HepG2 (cell line): ENCODE results near the gene SLIT3. TPM values are rescaled to one million over a fixed set of nuclear protein-coding genes. Genes with fewer than 3 reads are reported as not detected.

ENCODE experiments used
- ATAC-seq: fragments of 200-7000 bp; cut with Tn5 transposase; 3 replicates; pipeline ENCODE4 v1.9.1; 2020; ENCODE audit warnings: mild to moderate bottlenecking, moderate library complexity
- BruUV-seq: library from RNA; stranded (reverse); fragments of 400-500 nt; replicated peaks from 2 replicates; lab custom pipeline; 2021; lab: Mats Ljungman, UMichigan
- CTCF ChIA-PET: fragments of 300-600 bp; formaldehyde crosslinking; extraction: SDS; loops from one replicate; lab custom pipeline; 2021; ENCODE audit warnings: low total read pairs, inconsistent platforms, low intra/inter-chr PET ratio; lab: Yijun Ruan, JAX
- POLR2A ChIA-PET: fragments of 350-600 bp; sonication (Branson Sonifier 250); formaldehyde crosslinking; loops from one replicate; lab custom pipeline; 2020; ENCODE audit warnings: antibody characterized with exemption, inconsistent platforms; lab: Yijun Ruan, JAX
- DNase-seq: peaks from one replicate; pipeline ENCODE4 v3.0.0-alpha.2; 2015; ENCODE audit warnings: low spot score
- FAIRE-seq: peaks from 3 replicates; lab custom pipeline; 2011; peaks lifted over from hg19 to GRCh38; lab: Jason Lieb, UNC
- H2AFZ ChIP-seq: one replicate; pipeline ENCODE4 v1.6.1; 2011; ENCODE audit warnings: low read length, inconsistent platforms
- H3K27ac ChIP-seq: fragments of 300-600 bp; 3 replicates; pipeline ENCODE4 v1.8.0; 2011; ENCODE audit warnings: mixed run types, mild to moderate bottlenecking, mixed read lengths, low read length, inconsistent platforms; ENCODE audit not compliant: insufficient read depth; ENCODE audit errors: extremely low read length
- H3K27me3 ChIP-seq, 2 experiments: fragments of 200-600 bp in 1 of 2; 2 replicates in 1 of 2; 3 replicates in 1 of 2; pipeline versions ENCODE4 v1.6.0 to v1.8.0; 2011; ENCODE audit warnings: low read length in 2 of 2, mild to moderate bottlenecking in 2 of 2, moderate library complexity in 2 of 2, inconsistent platforms in 1 of 2; ENCODE audit not compliant: insufficient read depth in 2 of 2, control insufficient read depth in 1 of 2
- H3K36me3 ChIP-seq, 2 experiments: fragments of 200-600 bp in 1 of 2; replicated peaks in 1 of 2; 2 replicates in 1 of 2; 3 replicates in 1 of 2; pipeline versions ENCODE4 v1.5.1 to v1.8.0; 2011; ENCODE audit warnings: low read length in 2 of 2, inconsistent platforms in 1 of 2; ENCODE audit not compliant: insufficient read depth in 2 of 2, control insufficient read depth in 1 of 2
- H3K4me1 ChIP-seq: 2 replicates; pipeline ENCODE4 v1.5.1; 2012; ENCODE audit warnings: low read length, inconsistent platforms; ENCODE audit not compliant: insufficient read depth
- H3K4me2 ChIP-seq: 2 replicates; pipeline ENCODE4 v1.6.0; 2011; ENCODE audit warnings: low read depth, low read length, inconsistent platforms
- H3K4me3 ChIP-seq, 3 experiments: fragments of 200-600 bp in 1 of 3; sonication (generic), shearing (Covaris generic) in 1 of 3; replicated peaks in 1 of 3; 2 replicates each; pipeline ENCODE4 v1.5.1; 2011 to 2016; ENCODE audit warnings: low read length in 3 of 3, inconsistent platforms in 2 of 3, low read depth in 2 of 3, mild to moderate bottlenecking in 2 of 3, control low read depth in 1 of 3, mixed read lengths in 1 of 3; ENCODE audit not compliant: insufficient read depth in 1 of 3
- H3K79me2 ChIP-seq: one replicate; pipeline ENCODE4 v1.6.1; 2011; ENCODE audit warnings: low read length, inconsistent platforms; ENCODE audit not compliant: insufficient read depth
- H3K9ac ChIP-seq: 2 replicates; pipeline ENCODE4 v1.6.0; 2011; ENCODE audit warnings: mild to moderate bottlenecking, low read depth, low read length, inconsistent platforms; ENCODE audit not compliant: insufficient read depth
- H3K9me3 ChIP-seq: 2 replicates; pipeline ENCODE4 v1.5.1; 2012; ENCODE audit warnings: mild to moderate bottlenecking, low read length
- H4K20me1 ChIP-seq: 2 replicates; pipeline ENCODE4 v1.6.0; 2011; ENCODE audit warnings: inconsistent platforms, mild to moderate bottlenecking, low read length, moderate library complexity; ENCODE audit not compliant: insufficient read depth
- CREB1 ChIP-seq, 2 experiments: fragments of 450-650 bp in 1 of 2; IDR thresholded peaks; 2 replicates each; pipeline ENCODE4 v1.6.1; 2016 to 2017; ENCODE audit warnings: control low read depth in 1 of 2, mild to moderate bottlenecking in 1 of 2, missing compliant biosample characterization in 1 of 2, missing genetic modification characterization in 1 of 2
- FOXK1 ChIP-seq: sonication (generic); formaldehyde crosslinking; IDR thresholded peaks from 2 replicates; pipeline ENCODE4 v1.4.0; 2020; ENCODE audit warnings: low read depth, missing genetic modification reagents, borderline replicate concordance
- MLLT10 ChIP-seq: sonication (generic); formaldehyde crosslinking; IDR thresholded peaks from 2 replicates; pipeline ENCODE4 v1.4.0; 2020; ENCODE audit warnings: missing genetic modification reagents
- NR2C2 ChIP-seq: sonication (generic); formaldehyde crosslinking; IDR thresholded peaks from 2 replicates; pipeline ENCODE4 v1.4.0; 2020; ENCODE audit warnings: missing genetic modification reagents, mild to moderate bottlenecking, moderate library complexity, borderline replicate concordance
- POLR2AphosphoS5 ChIP-seq: IDR thresholded peaks from 2 replicates; pipeline ENCODE4 v1.6.1; 2012; ENCODE audit warnings: low read depth, low read length
- ZNF12 ChIP-seq: sonication (generic); formaldehyde crosslinking; IDR thresholded peaks from 2 replicates; pipeline ENCODE4 v1.5.0; 2020; ENCODE audit warnings: missing genetic modification reagents
- ZNF646 ChIP-seq: sonication (generic); formaldehyde crosslinking; IDR thresholded peaks from 2 replicates; pipeline ENCODE4 v1.9.0; 2021; ENCODE audit warnings: mild to moderate bottlenecking, missing genetic modification reagents
- ZNF891 ChIP-seq: sonication (generic); formaldehyde crosslinking; IDR thresholded peaks from 2 replicates; pipeline ENCODE4 v1.5.0; 2020; ENCODE audit warnings: mild to moderate bottlenecking, missing genetic modification reagents
- ZSCAN29 ChIP-seq: sonication (generic); formaldehyde crosslinking; conservative IDR thresholded peaks from 2 replicates; pipeline ENCODE4 v1.4.0; 2020; ENCODE audit warnings: mild to moderate bottlenecking, missing genetic modification reagents
- WGBS: methylation state at CpG from one replicate; pipeline ENCODE4 v1.1.6; 2017; ENCODE audit warnings: low lambda C conversion rate; 5-methylcytosine and 5-hydroxymethylcytosine counted together
- in situ Hi-C: cut with HindIII; loops from 2 replicates; pipeline ENCODE4 v1.10.0; 2017; ENCODE audit warnings: low pct_unique_long_range_greater_than_20kb; ENCODE audit not compliant: extremely low pct_ligation_motif_present
- intact Hi-C: fragments of 100-400 bp; cut with micrococcal nuclease; formaldehyde crosslinking; loops from one replicate; pipeline ENCODE4 v1.10.0; 2022; ENCODE audit not compliant: unreplicated experiment
- polyA plus RNA-seq, 8 experiments: library from polyadenylated mRNA; depleted of rRNA in 3 of 8; stranded (reverse) in 7 of 8; unstranded in 1 of 8; fragments of >200 nt; fragmentation: Illumina TruSeq in 4 of 8; extraction: Trizol in 4 of 8; gene quantifications; 2 replicates each; pipeline versions ENCODE4 v1.2.1 to v1.2.3, GENCODE V29; 2011 to 2016; ENCODE audit warnings: low read depth in 4 of 8, missing spikeins in 1 of 8, mixed read lengths in 1 of 8; ENCODE audit not compliant: insufficient read depth in 1 of 8
- total RNA-seq, 5 experiments: library from RNA; depleted of rRNA; stranded (reverse); fragments of >200 nt; fragmentation: Illumina TruSeq; extraction: Trizol; gene quantifications; 2 replicates each; pipeline ENCODE4 v1.2.3, GENCODE V29; 2016; ENCODE audit warnings: low read depth in 1 of 5

Gene SLIT3
- total and polyA plus RNA-seq, 2 of the 13 experiments (the other 11 are each of a cell fraction or from before 2014, with no cell fraction given) = not detected

- Histone ChIP-seq H4K20me1 (no peaks in the 10 kb centered on the region), H3K4me3 (no peak overlapping the region), H3K79me2 (no peaks in the 10 kb centered on the region), H3K9ac (no peak overlapping the region), H3K4me1 (no peaks in the 10 kb centered on the region), H2AFZ (no peak overlapping the region), H3K27ac (no peak overlapping the region), H3K27me3 (peaks cover 3 to 35% of the 10 kb centered on the region in 2 experiments; a peak in 3 of 5 replicates), H3K9me3 (no peaks in the 10 kb centered on the region), H3K4me2 (no peak overlapping the region), H3K36me3 (no peaks in the 10 kb centered on the region)
- WGBS = 16% methylated on average over 6 of the region's 7 CpGs
- ChIA-PET POLR2A (no interaction called here), CTCF (no interaction called here)
- DNase-seq (no peak), FAIRE-seq (no peak), ATAC-seq (no peak)
- intact Hi-C loops (no loop called here), in situ Hi-C loops (no loop called here)
- BruUV-seq = no TSS peak
- TF ChIP-seq ZNF891 (CRISPR knock-in tag) (no peak), ZNF12 (CRISPR knock-in tag) (no peak), ZSCAN29 (CRISPR knock-in tag) (no peak), MLLT10 (CRISPR knock-in tag) (no peak), CREB1 (IDR thresholded peaks at IDR 0.05) (no peak), CREB1 (CRISPR knock-in tag; IDR thresholded peaks at IDR 0.05) (no peak), NR2C2 (CRISPR knock-in tag) (no peak), FOXK1 (CRISPR knock-in tag) (no peak), POLR2AphosphoS5 (no peak), ZNF646 (no peak)
Observed at GRCh38 chr5:168809218-168809617, 491.7 kb downstream of the SLIT3 start.
